ENCODE data around the gene PAMR1. TPM values are rescaled to one million over a fixed set of nuclear protein-coding genes. Genes with fewer than 3 reads are reported as not detected.

The PAMR1 gene
- total RNA-seq, 1 experiment from 2014 or later, result not detected

DNA sequence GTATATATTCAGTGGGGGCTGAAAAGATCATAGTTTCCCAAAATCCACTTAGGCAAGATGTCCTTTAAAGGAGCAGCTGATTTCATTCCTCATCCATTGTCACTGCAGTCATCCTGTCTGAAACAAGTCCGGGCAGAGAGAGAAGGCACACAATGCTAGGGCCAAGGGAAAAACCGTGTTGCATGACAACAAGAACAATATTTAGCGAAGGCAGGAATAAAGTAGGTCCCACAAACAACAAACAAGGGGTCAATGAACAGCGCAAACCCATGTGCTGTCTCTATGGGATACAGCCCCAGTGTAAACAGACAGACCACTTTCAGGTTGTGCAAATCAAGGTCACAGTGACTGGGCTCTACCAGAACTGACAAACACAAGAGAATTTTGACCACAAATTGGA lies 9.0 kb downstream of the PAMR1 start:
- in situ Hi-C loops (cut with HindIII; ENCODE audit: low pct_unique_long_range_greater_than_20kb, low sequenced_read_pairs), result no loop called here
- no peak for DNase-seq (ENCODE audit: low read depth, low spot score)

- no peak for DNase-seq (ENCODE audit: low read depth, low spot score)
- in situ Hi-C loops (cut with HindIII; ENCODE audit: low pct_unique_long_range_greater_than_20kb, low sequenced_read_pairs), result no loop called here
Measured at GRCh38 chr11:35515224-35515623, 10.2 kb downstream of the PAMR1 start.

GRCh38 chr11:35514481-35514880 lies 10.9 kb downstream of the PAMR1 start:
- DNase-seq (ENCODE audit: low read depth, low spot score), result no peak
- in situ Hi-C loops (cut with HindIII; ENCODE audit: low pct_unique_long_range_greater_than_20kb, low sequenced_read_pairs), result no loop called here

DNA sequence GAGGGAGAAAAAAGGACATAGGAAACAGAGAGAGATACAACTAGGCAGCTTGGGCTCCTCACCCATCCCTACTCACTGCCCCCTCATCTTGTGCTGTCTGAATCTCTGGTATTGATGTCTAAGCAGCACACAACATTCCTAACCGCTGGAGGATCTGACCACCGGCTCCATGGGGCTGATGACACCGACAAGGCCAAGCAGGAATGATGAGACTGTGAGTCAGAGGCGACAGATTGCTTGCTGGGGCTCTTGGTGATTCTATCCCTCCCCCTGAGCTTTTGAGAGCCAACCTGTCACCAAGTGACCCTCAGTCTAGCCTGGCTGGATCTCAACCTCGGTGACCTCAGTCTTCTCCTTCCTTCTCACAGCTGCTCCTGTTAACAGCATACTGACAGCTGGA lies 13.8 kb downstream of the PAMR1 start:
- in situ Hi-C loops (cut with HindIII; ENCODE audit: low pct_unique_long_range_greater_than_20kb, low sequenced_read_pairs), result no loop called here

DNA sequence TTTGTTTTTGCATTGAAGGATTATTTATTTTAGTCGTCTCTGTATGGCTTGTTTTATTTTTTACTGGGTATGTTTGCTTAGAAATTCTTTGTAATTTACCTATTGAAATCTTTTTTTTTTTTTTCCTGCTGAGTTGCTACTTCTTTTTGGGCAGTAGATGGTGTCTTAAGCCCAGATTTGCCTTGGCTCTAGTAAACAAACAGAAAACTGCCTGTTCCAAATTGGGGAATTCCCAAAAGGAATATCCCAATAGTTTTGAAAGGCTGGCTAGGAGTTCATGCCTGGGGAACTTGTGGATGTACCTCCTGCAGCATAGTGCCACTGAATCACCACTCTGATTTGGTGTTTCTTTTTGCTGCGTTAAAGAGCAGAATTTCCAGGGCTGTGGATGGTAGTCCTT lies 17.7 kb downstream of the PAMR1 start:
- in situ Hi-C loops (cut with HindIII; ENCODE audit: low pct_unique_long_range_greater_than_20kb, low sequenced_read_pairs), result no loop called here
- no peak for DNase-seq (ENCODE audit: low read depth, low spot score)

More for the DNA sequence above, 13.8 kb downstream of the PAMR1 start:
- DNase-seq (ENCODE audit: low read depth, low spot score), result no peak

- in situ Hi-C loops (cut with HindIII; ENCODE audit: low pct_unique_long_range_greater_than_20kb, low sequenced_read_pairs), result no loop called here
Measured at GRCh38 chr11:35501776-35502175, 23.6 kb downstream of the PAMR1 start.

DNA sequence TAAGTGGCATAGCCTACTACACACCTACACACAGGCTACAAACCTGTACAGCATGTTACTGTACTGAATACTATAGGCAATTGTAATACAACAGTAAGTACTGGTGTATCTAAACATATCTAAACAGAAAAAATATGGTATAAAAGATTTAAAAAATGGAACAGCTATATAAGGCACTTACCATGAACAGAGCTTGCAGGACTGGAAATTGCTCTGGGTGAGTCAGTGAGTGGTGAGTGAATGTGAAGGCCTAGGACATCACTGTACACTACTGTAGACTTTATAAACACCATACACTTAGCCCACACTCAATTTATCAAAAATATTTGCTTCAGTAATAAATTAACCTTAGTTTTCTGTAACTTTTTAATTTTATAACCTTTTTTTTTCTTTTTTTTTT lies 24.7 kb downstream of the PAMR1 start:
- no peak for DNase-seq (ENCODE audit: low read depth, low spot score)
- in situ Hi-C loops (cut with HindIII; ENCODE audit: low pct_unique_long_range_greater_than_20kb, low sequenced_read_pairs), result no loop called here

More at GRCh38 chr11:35501776-35502175, 23.6 kb downstream of the PAMR1 start:
- no peak for DNase-seq (ENCODE audit: low read depth, low spot score)

GRCh38 chr11:35496416-35496815 lies 29.0 kb downstream of the PAMR1 start:
- no peak for DNase-seq (ENCODE audit: low read depth, low spot score)
- in situ Hi-C loops (cut with HindIII; ENCODE audit: low pct_unique_long_range_greater_than_20kb, low sequenced_read_pairs), result no loop called here

- DNase-seq (ENCODE audit: low read depth, low spot score), result no peak
- in situ Hi-C loops (cut with HindIII; ENCODE audit: low pct_unique_long_range_greater_than_20kb, low sequenced_read_pairs), result no loop called here
Measured at GRCh38 chr11:35494957-35495490, 30.4 kb downstream of the PAMR1 start.

DNA sequence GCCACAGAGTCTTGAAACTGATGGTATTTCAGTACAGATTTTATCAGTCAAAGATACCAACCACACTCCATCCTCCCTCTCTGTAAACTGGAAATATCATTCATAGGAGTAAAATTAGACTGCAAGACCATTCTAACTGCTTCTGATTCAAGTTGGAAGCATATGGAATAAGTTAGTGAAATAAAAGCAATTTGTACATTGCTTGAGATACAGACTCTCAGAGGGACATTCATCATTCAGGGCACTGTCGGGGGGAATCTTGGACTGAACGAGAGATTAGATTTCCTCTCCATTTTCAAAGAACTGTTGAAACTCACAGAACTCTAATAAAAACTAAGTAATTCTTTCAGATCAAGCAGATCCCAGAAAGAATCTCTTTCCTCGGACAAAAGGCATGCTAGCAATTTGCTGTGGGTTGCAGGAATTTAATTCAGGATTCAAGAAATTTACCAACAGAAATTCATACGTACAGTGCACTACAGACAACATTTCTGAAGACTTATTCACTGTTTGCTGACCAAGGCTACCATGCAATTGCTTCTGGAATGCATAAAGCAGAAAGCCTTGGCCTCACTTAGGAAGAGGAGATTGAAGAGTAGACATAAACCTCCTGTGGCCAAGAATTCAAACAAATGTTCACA lies 34.1 kb downstream of the PAMR1 start:
- in situ Hi-C loops (cut with HindIII; ENCODE audit: low pct_unique_long_range_greater_than_20kb, low sequenced_read_pairs), result no loop called here
- no peak for DNase-seq (ENCODE audit: low read depth, low spot score)

DNA sequence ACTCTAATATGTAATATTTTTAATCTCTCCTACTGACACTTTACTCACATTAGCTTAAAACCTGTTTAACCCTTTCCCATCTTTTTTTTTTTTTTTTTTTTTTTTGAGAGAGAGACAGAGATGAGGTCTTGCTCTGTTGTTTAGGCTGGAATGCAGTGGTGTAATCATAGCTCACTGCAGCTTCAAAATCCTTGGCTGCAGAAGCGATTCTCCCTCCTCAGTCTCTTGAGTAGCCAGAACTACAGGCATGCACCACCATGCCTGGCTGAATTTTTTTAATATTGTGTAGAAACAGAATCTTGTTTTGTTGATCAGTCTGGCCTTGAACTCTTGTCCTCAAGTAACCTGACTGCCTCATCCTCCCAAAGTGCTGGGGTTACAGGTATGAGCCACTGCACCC lies 37.3 kb downstream of the PAMR1 start:
- in situ Hi-C loops (cut with HindIII; ENCODE audit: low pct_unique_long_range_greater_than_20kb, low sequenced_read_pairs), result no loop called here
- DNase-seq (ENCODE audit: low read depth, low spot score), result no peak

GRCh38 chr11:35487532-35488078 lies 37.8 kb downstream of the PAMR1 start:
- peak; percentile 62 for DNase-seq (ENCODE audit: low read depth, low spot score)
- in situ Hi-C loops (cut with HindIII; ENCODE audit: low pct_unique_long_range_greater_than_20kb, low sequenced_read_pairs), result no loop called here

GRCh38 chr11:35486934-35487333 lies 38.5 kb downstream of the PAMR1 start:
- in situ Hi-C loops (cut with HindIII; ENCODE audit: low pct_unique_long_range_greater_than_20kb, low sequenced_read_pairs), result no loop called here

DNA sequence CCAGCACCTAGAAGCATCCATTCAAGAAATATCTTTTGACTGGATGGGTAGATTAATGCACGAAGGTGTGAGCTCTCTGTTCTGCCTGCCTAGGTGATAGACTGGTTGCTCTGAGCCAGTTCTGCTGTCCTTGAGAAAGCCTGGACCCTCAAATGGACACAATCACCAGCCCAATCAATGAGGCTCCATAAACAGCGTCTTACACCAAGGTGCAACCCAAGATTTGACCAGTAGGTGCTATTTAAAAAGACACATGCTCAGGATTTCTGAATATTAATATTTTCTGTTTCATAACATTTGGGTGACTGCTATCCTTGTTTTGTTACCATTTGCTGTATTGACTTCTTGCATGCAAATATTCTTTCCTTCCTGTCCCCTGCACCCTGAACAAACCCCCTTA lies 39.0 kb downstream of the PAMR1 start:
- in situ Hi-C loops (cut with HindIII; ENCODE audit: low pct_unique_long_range_greater_than_20kb, low sequenced_read_pairs), result no loop called here
- DNase-seq (ENCODE audit: low read depth, low spot score), result peak; percentile 26

More at GRCh38 chr11:35486934-35487333, 38.5 kb downstream of the PAMR1 start:
- DNase-seq (ENCODE audit: low read depth, low spot score), result no peak

DNA sequence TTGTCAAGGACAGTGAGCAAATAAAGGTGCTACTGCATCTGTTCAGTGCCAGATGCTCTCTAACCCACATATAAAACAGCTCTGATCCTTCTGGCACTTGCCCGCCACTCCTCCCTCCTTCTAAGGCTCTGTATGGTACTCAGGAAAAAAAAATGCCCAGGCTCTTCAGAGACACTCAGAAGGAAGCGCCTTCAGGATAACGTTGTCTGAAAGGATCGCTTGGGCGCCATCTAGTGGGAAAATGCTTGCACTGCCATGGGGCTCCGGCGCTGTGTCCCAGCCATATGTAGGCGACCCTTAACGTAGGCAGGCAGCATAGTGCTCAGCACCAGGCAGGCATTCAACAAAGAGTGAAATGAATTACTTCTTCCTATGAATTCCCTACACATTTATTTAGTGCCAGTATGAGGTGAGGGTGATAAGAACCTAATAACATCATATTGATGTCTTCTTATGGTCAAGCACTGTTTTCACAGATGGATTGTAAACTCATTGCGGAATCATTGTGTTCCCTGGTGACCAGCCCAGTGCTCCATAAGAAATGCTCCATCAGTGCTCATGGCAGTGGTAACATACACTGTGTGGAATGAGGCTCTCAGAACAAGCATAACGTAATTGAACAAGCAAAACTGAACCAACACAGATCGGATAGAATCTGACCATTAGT lies 39.6 kb downstream of the PAMR1 start:
- in situ Hi-C loops (cut with HindIII; ENCODE audit: low pct_unique_long_range_greater_than_20kb, low sequenced_read_pairs), result no loop called here
- DNase-seq (ENCODE audit: low read depth, low spot score), result peak; percentile 89

DNA sequence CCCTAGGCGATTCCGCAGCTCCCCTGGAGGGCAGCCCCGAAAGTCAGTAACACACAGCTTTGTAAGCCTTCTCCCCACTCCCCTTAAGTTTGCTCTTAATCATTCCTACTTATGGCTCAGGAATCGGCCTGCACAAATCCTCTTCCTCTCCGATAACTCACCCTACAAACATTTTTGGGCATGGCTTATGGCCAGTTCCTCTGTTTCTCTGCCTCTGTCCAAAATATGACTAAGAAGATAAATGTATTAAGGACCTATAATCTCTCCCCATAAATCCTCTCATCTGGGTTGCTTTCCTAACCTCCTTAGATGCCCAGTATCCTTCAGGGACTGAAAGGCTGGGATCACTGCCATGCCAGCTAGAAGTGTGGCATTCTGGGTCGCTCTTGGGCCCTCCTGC lies 41.0 kb downstream of the PAMR1 start:
- in situ Hi-C loops (cut with HindIII; ENCODE audit: low pct_unique_long_range_greater_than_20kb, low sequenced_read_pairs), result no loop called here
- DNase-seq (ENCODE audit: low read depth, low spot score), result no peak

DNA sequence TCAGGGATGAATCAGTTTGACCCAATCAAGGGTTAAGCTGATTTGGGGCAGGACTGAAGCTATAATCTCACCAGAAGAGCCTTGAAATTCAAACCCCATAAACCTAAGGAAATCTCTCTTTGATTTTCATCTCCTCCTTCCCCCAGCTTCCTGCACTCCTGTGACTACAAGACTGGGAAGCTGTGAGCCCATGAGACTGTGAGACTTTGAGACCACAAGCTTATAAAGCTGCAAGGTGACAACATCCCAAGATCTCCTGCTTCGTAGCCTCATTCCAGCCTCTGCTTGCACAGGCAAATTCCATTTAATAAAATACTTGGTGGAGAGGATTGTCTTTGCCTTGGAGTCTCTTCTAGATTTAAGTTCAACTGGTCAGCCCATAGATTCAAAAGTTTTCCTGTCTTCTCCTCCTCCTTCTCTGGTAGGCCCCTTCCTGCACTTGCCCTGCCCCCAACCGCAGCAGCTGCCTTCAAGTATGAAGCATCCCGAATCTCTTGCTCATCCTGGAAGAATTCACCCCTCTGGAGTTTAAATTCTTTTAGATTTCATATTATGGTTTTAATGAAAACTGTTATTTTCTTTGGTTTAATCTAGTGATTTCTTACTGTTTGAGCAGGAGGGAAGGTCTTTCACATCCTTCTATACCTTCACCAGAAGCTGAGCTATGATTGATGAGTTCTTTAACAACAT lies 42.1 kb downstream of the PAMR1 start:
- in situ Hi-C loops (cut with HindIII; ENCODE audit: low pct_unique_long_range_greater_than_20kb, low sequenced_read_pairs), result no loop called here
- no peak for DNase-seq (ENCODE audit: low read depth, low spot score)

DNA sequence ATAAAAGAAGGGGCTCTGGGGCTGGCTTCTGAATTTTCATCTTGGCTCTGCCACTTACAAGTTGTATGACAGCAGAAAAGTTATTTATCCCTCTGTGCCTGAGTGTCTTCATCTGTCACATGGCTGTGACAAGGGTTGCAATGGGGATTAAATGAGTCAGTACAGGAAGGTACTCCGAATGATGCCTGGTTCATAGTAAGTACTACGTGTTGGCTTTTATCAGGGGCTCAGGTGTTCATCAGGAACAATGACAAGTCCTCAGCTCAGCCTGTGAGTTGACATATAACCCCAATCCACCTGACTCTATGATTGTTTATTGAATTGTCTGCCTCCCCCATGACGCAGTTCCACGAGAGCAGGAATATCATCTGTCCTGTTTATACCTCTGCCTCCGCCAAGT lies 45.7 kb downstream of the PAMR1 start:
- no peak for DNase-seq (ENCODE audit: low read depth, low spot score)
- in situ Hi-C loops (cut with HindIII; ENCODE audit: low pct_unique_long_range_greater_than_20kb, low sequenced_read_pairs), result no loop called here
